SH-SY5Y (cell line): ENCODE measurements around the gene MFAP4.

Experiments
- GATA2 ChIP-seq: IDR thresholded peaks from 2 replicates; pipeline ENCODE4 v1.6.1; 2011; ENCODE audit warnings: mild to moderate bottlenecking, low read depth, low read length
- GATA3 ChIP-seq: IDR thresholded peaks from 2 replicates; pipeline ENCODE4 v1.6.1; 2011; ENCODE audit warnings: low read depth, mild to moderate bottlenecking, low read length, moderate library complexity

DNA sequence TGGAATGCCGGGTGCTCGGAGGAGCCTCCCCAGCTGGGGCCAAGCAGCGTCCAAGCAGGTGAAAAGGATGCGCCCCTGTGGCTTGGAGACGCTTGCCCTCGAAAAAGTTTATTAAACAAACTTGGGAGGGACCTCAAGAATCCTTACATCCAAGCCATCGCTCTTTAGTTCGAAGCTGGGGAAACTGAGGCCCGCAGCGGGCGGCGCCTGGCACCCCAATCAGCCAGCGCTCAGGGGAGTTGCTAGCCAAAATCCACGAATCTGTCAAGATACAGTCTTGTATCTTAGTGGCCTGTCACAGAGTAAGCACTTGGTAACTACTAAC is 23.9 kb downstream of the MFAP4 start:
- no peak for TF ChIP-seq GATA2
- no peak for TF ChIP-seq GATA3
